Ovary (tissue), 9 donors: ENCODE measurements around the gene FNDC5. TPM values are rescaled to one million over a fixed set of nuclear protein-coding genes. Genes with fewer than 3 reads are reported as not detected.
A peak's percentile ranks its signal among the peaks of the same experiment; 100 is the strongest.

Source experiments
- DNase-seq, 5 donors: peaks; one replicate each; pipeline ENCODE4 v3.0.0-alpha.2; 2019 to 2020
- H3K27ac ChIP-seq, 2 donors: fragments of 200-600 bp; one replicate each; pipeline versions ENCODE4 v1.5.1 to v1.8.0; 2019 to 2022
- H3K27me3 ChIP-seq: fragments of 200-600 bp; one replicate; pipeline ENCODE4 v1.8.0; 2022
- H3K36me3 ChIP-seq: fragments of 200-600 bp; sonication (generic); one replicate; pipeline ENCODE4 v1.5.1; 2019
- H3K4me1 ChIP-seq: one replicate; pipeline ENCODE4 v1.8.1; 2013; ENCODE audit warnings: mild to moderate bottlenecking, moderate library complexity; ENCODE audit not compliant: insufficient read depth
- H3K4me3 ChIP-seq: fragments of 200-600 bp; sonication (generic); one replicate; pipeline ENCODE4 v1.5.1; 2017
- H3K9me3 ChIP-seq, 2 donors: fragments of 200-600 bp in 1 of 2; sonication (generic) in 1 of 2; one replicate each; pipeline versions ENCODE4 v1.5.1 to v1.8.1; 2013 to 2019; ENCODE audit warnings: mild to moderate bottlenecking in 1 of 2, moderate library complexity in 1 of 2
- EP300 ChIP-seq: sonication (generic); formaldehyde crosslinking; IDR thresholded peaks from one replicate; pipeline ENCODE4 v1.6.1; 2017; ENCODE audit warnings: antibody characterized with exemption
- POLR2A ChIP-seq: fragments of 450-650 bp; IDR thresholded peaks from one replicate; pipeline ENCODE4 v1.6.1; 2017; ENCODE audit warnings: antibody characterized with exemption, mild to moderate bottlenecking, moderate library complexity
- WGBS, 3 donors: extraction: QIAGEN DNeasy Blood & Tissue Kit in 1 of 3; methylation state at CpG; one replicate each; pipeline versions ENCODE4 v1.1.5 to v1.1.7; 2013 to 2017; 5-methylcytosine and 5-hydroxymethylcytosine counted together
- intact Hi-C, 4 donors: fragments of 100-400 bp; cut with DNase I; formaldehyde crosslinking; loops; one replicate each; pipeline versions ENCODE4 v1.11.0 to v1.15.1; 2022 to 2023
- polyA plus RNA-seq, 2 donors: library from polyadenylated mRNA; stranded (reverse); fragments of 200-250 nt in 1 of 2; fragments of 350-450 nt in 1 of 2; fragmentation: Illumina TruSeq in 1 of 2; extraction: RNeasy Lipid Tissue Mini Kit (QIAGEN cat#74804) in 1 of 2; gene quantifications; one replicate each; pipeline ENCODE4 v1.2.3, GENCODE V29; 2013 to 2014
- total RNA-seq, 7 donors: library from RNA; depleted of rRNA in 2 of 7; stranded (reverse); fragments of >200 nt in 2 of 7; fragmentation: NEBNext Ultra II Directional in 3 of 7; extraction: Animal tissue kit (Norgen Biotek cat#: 25700) in 3 of 7; gene quantifications; one replicate each; pipeline versions ENCODE4 v1.1.0 to v1.2.4, GENCODE V29; 2016 to 2023
- TF ChIP-seq, protein P1 (sequence below), 3 donors: fragments of 450-650 bp in 2 of 3; fragments of 200-600 bp in 1 of 3; IDR thresholded peaks; one replicate each; pipeline versions ENCODE4 v1.5.1 to v1.8.0; 2016 to 2022; ENCODE audit warnings: antibody characterized with exemption in 3 of 3, mild to moderate bottlenecking in 1 of 3
- donor health status: DM: no; HTN: no; CAD: no; lungs with moderate emphysema.
- donor health status: DM: no; HTN: no; CAD: no.
- donor health status: Bipolar disorder and iron deficiency.
- donor health status: DM: yes; HTN: yes; CAD: no.
- donor health status: DM: no; HTN: no; CAD: no.
- donor health status: DM: yes; HTN: yes; CAD: no.

Gene FNDC5
- total and polyA plus RNA-seq, 9 donors = 4.2 to 25.4 (median 12.1) TPM

DNA sequence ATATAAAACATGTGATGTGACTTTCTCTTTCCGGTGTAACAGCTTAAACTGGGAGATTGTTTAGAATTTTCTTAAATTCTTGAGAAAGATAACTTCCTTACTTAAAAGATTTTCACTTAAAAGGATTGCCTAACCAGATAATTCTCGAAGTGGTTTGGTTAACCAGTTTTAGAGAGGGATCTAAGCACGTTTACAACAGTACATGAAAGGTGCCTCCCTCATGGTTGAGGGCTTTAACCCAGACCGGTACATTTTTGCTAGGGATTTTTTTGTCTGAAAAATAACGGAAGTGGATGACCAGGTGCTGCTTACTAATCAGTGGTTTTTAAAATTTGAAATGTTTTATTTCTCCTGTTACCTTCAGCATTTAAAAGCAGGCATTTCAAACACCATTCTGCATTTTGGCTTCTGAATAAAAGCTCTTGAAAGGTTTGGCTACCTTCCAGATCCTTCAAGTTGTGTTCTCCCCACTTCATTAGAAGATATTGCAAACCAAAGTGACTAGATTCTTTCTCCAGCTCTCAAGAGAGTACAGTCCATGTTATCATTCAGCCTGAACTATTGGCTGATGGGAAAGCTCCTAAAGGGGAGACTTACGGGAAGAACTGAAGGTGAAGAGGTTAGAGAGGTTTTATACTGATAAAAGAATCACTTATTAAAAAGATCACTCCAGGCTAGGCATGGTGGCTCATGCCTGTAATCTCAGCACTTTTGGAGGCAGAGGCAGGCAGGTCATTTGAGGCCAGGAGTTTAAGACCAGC is 40.4 kb downstream of the FNDC5 start:
- 59 to 77% (median 60%) methylated on average over 6 of the region's 6 CpGs for WGBS, 3 donors
- Histone ChIP-seq H3K27me3 (no peaks in the 10 kb centered on the region), H3K27ac (no peak overlapping the region), H3K36me3 (no peaks in the 10 kb centered on the region), H3K4me3 (no peak overlapping the region), H3K4me1 (no peaks in the 10 kb centered on the region), H3K9me3 (no peaks in the 10 kb centered on the region)
- intact Hi-C loops = no loop called here
- TF ChIP-seq EP300 (no peak), POLR2A (no peak)
- TF ChIP-seq, protein P1, sequence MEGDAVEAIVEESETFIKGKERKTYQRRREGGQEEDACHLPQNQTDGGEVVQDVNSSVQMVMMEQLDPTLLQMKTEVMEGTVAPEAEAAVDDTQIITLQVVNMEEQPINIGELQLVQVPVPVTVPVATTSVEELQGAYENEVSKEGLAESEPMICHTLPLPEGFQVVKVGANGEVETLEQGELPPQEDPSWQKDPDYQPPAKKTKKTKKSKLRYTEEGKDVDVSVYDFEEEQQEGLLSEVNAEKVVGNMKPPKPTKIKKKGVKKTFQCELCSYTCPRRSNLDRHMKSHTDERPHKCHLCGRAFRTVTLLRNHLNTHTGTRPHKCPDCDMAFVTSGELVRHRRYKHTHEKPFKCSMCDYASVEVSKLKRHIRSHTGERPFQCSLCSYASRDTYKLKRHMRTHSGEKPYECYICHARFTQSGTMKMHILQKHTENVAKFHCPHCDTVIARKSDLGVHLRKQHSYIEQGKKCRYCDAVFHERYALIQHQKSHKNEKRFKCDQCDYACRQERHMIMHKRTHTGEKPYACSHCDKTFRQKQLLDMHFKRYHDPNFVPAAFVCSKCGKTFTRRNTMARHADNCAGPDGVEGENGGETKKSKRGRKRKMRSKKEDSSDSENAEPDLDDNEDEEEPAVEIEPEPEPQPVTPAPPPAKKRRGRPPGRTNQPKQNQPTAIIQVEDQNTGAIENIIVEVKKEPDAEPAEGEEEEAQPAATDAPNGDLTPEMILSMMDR (IDR thresholded peaks at IDR 0.05) = no peak
- no peak for DNase-seq

DNA sequence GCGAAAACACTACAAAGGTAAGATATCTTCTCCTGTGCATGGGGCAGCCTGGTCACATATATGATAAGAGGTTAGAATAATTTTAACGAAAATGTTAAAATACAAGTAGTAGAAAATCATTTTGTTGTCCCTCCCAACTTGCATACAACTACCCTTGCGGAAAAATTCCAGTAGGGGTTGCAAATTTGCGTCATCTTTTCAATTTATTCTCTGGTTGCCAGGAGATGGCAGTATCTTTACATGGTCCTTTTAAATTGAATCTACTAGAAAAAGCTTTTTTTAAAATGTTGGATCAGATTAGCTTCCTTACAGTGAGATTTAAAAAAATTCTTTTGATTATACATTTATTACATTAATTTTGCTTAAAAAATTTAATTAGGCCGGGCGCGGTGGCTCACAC is 42.4 kb downstream of the FNDC5 start:
- Histone ChIP-seq H3K4me3 (no peak overlapping the region), H3K36me3 (no peaks in the 10 kb centered on the region), H3K27ac (no peak overlapping the region), H3K27me3 (no peaks in the 10 kb centered on the region), H3K4me1 (no peaks in the 10 kb centered on the region), H3K9me3 (no peaks in the 10 kb centered on the region)
- intact Hi-C loops = no loop called here
- WGBS, 3 donors = 83 to 86% (median 83%) methylated on average over 7 of the region's 7 CpGs
- TF ChIP-seq EP300 (no peak), POLR2A (no peak)
- TF ChIP-seq, protein P1 (IDR thresholded peaks at IDR 0.05) = no peak
- no peak for DNase-seq

DNA sequence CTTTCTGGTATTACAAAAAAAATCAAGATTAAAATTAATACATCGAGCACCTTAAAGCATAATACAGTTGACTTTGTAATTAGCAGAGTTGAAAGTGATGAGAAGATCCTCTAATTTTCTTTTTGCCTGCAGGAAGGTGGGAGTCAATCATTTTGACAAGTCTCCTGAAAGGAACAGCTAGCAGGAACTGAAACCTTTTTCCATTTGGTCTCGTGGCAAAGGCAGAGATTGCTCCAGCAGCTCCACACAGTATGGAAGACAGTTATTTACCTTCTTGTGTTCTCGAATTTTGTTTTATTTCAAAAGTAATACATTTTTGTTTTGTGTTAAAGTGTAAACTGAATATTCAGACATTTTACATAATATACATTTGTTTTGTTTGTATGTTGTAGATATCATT is 45.5 kb downstream of the FNDC5 start:
- no peaks in the 10 kb centered on the region for H3K36me3 ChIP-seq
- no peak overlapping the region for H3K4me3 ChIP-seq
- H3K27me3 ChIP-seq = no peaks in the 10 kb centered on the region
- H3K4me1 ChIP-seq = no peaks in the 10 kb centered on the region
- H3K9me3 ChIP-seq = no peaks in the 10 kb centered on the region
- 81 to 85% (median 84%) methylated on average over 3 of the region's 3 CpGs for WGBS, 3 donors
- TF ChIP-seq, protein P1 (IDR thresholded peaks at IDR 0.05) = no peak
- TF ChIP-seq EP300 (no peak), POLR2A (no peak)
- intact Hi-C loops = no loop called here
- DNase-seq = no peak
- H3K27ac ChIP-seq = no peak overlapping the region

DNA sequence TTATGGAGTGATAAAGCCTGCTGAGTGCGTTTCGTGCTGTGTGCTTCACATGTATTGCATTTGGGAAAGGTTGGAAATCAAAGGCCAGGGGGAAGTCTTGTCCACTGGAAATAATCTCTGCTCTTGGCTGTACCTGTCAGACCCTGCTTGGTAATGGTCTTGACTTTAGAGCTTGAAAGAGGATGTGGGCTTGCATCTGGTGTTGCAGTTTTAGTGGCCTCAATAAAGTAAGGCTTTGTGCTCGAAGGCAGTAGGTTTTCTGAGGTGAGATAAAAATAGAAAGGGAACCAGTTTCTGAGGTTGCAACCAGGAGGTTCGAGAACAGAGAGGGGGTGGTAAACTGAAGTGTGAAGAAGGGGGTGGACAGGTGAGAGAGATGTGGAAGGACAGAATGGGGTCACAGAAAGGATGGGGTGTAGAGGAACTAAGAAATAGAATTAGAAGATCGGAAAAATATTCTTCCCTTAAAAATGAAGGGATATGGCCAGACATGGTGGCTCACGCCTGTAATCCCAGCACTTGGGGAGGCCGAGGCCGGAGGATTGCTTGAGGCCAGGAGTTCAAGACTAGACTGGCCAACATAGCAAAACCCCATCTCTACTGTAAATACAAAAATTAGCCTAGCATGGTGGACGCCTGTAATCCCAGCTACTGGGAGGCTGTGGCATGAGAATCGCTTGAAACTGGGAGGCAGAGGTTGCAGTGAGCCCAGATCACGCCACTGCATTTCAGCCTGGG is 51.7 kb downstream of the FNDC5 start:
- Histone ChIP-seq H3K36me3 (no peaks in the 10 kb centered on the region), H3K4me1 (peaks cover 11% of the 10 kb centered on the region), H3K9me3 (no peaks in the 10 kb centered on the region), H3K27me3 (no peaks in the 10 kb centered on the region), H3K27ac (peak overlapping the region in 1 of 2 donors; percentile 89), H3K4me3 (peak overlapping the region; percentile 95)
- TF ChIP-seq, protein P1 (IDR thresholded peaks at IDR 0.05) = no peak
- DNase-seq = no peak
- intact Hi-C loops = no loop called here
- 54 to 62% (median 56%) methylated on average over 11 of the region's 11 CpGs for WGBS, 3 donors
